GM12892 (cell line): ENCODE data around the gene GXYLT2.

ENCODE experiments used
- POLR2A ChIP-seq: IDR thresholded peaks from 2 replicates; pipeline ENCODE4 v1.6.1; 2011; ENCODE audit warnings: low read depth, low read length, control low read depth
- POLR2AphosphoS5 ChIP-seq: IDR thresholded peaks from 2 replicates; pipeline ENCODE4 v1.6.1; 2011; ENCODE audit warnings: low read depth, low read length, control low read depth
- TAF1 ChIP-seq: IDR thresholded peaks from 2 replicates; pipeline ENCODE4 v1.6.1; 2011; ENCODE audit warnings: low read depth, mild to moderate bottlenecking, control low read depth, low read length, borderline replicate concordance

GRCh38 chr3:72974956-72975355, 87.1 kb downstream of the GXYLT2 start:
- no peak for TF ChIP-seq POLR2A
- TF ChIP-seq POLR2AphosphoS5 = no peak
- TF ChIP-seq TAF1 = no peak
